ENCODE measurements around the gene NKAIN2. TPM values are rescaled to one million over a fixed set of nuclear protein-coding genes. Genes with fewer than 3 reads are reported as not detected.

NKAIN2 gene
- total RNA-seq, 1 donor from 2014 or later = 0.20 TPM

DNA sequence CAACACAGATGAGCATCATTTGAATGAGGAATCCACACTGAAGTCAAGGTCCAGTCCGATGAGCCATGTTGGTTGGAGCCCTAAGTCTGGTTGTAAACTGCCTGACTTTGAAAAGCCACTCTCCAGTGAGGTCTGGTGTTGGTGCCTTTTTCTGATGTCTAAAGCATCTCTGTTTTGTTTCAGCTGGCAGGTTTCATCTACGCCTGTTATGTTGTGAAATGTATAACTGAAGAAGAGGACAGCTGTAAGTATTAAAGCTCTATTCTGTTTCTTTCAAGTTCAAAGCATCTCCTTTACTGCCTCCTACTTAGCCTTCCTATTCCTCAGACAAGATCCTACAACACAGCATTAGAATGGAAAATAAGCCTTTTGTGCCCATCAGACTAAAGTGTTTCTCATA is 987.5 kb downstream of the NKAIN2 start:
- DNase-seq = no peak
- no peak for ATAC-seq
- intact Hi-C loops (cut with micrococcal nuclease) = no loop called here

GRCh38 chr6:124792386-124792785 is 988.7 kb downstream of the NKAIN2 start:
- intact Hi-C loops (cut with micrococcal nuclease) = no loop called here
- DNase-seq (no peak), ATAC-seq (no peak)

DNA sequence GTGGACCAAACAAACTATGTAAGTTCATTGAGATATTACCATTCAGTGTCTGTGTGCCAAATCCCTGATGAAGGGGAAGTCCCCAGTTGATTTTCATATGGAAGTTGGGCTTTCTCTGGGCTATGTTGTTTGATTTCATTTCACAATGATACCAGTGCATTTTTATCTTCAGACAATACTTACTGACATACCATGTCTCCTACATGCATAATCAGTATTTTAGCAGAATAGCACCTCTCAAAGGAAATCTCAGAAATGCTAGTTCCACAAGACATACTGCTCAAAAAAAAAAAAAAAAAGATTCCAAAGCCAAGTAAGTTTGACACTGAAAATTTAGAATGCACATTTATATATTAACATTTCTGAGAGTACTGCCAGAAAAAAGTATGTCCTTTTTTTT is 989.7 kb downstream of the NKAIN2 start:
- ATAC-seq = no peak
- DNase-seq = no peak
- intact Hi-C loops (cut with micrococcal nuclease) = no loop called here

- intact Hi-C loops (cut with micrococcal nuclease) = no loop called here
- peak; percentile 93 for ATAC-seq
- peak; percentile 52 for DNase-seq
Observed at GRCh38 chr6:124795643-124796463, 992.2 kb downstream of the NKAIN2 start.

DNA sequence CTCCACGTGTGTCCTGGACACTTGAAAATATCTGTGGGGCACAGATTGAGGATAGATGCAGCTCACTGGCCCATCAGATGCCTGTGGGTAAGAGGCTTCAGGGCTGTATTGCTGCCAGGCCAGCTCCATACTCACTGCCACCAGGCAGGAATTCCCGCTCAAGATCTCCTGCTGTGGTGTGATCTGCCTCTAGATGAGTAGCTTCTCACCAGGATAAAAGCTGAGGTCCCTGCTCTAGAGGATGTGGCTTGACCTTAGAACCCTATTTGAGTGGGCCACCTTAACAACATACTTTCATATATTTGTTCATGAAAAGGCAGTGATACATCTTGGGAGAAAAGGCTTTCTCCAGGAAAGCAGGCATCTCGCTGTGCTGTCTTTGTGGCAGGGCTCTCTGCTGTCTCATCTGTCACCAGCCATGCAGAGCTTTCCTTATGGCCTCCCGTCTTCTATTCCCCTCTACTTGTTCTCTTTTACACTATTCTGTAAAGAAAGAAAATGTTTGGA is 992.9 kb downstream of the NKAIN2 start:
- ATAC-seq = no peak
- intact Hi-C loops (cut with micrococcal nuclease) = no loop called here
- DNase-seq = no peak

- DNase-seq = no peak
- no peak for ATAC-seq
Observed at GRCh38 chr6:124797224-124797623, 993.6 kb downstream of the NKAIN2 start.

DNA sequence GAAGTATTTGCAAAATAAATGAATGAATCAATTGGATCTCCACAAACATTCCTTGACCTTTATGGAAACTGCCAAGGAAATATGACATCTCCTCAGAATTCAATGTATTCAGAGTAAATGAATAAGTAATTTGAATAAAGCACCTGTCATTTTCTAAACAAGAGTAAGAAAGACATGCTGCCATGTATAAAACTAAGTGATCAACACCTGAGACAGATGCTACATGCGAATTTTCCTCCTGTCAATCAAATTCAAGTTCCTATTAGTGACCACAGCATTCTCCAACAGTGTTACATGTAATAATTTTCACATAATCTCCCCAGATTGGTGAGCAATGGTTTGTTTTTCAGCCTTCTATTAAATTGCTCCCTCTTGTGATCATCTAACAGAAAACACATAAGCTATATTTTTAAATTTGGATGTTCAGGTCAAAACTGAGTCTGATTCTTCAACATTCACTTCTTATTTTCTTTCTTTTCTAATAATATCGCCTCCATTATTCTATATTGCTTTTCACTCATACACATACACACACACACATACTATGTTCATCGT is 995.4 kb downstream of the NKAIN2 start:
- ATAC-seq (no peak), DNase-seq (no peak)
- intact Hi-C loops (cut with micrococcal nuclease) = no loop called here

More at GRCh38 chr6:124797224-124797623, 993.6 kb downstream of the NKAIN2 start:
- intact Hi-C loops (cut with micrococcal nuclease) = no loop called here

- intact Hi-C loops (cut with micrococcal nuclease) = no loop called here
- no peak for ATAC-seq
- no peak for DNase-seq
Observed at GRCh38 chr6:124799638-124800037, 996.0 kb downstream of the NKAIN2 start.

- intact Hi-C loops (cut with micrococcal nuclease) = no loop called here
- DNase-seq = no peak
Observed at GRCh38 chr6:124800222-124800621, 996.6 kb downstream of the NKAIN2 start.

DNA sequence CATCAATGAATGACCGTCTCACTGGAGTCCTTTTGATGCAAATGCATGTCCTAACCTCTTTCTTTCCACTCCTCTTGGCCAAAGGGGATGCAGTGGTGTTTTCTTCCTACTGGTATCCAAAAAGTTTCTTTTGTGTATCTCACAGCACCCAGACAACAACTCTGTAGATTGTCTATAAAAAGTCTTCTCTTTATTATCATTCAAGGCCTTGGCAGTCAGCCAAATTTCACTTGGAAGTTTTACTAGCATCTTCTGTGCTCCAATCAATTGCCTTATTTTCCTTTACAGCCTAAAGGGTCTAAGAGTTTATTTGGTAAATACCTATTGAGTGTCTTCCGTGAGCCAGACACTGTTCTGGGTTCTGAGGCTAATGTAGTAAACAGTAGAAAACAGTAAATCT is 1008.4 kb downstream of the NKAIN2 start:
- no peak for DNase-seq
- no peak for ATAC-seq
- intact Hi-C loops (cut with micrococcal nuclease) = no loop called here

More at GRCh38 chr6:124800222-124800621, 996.6 kb downstream of the NKAIN2 start:
- no peak for ATAC-seq

DNA sequence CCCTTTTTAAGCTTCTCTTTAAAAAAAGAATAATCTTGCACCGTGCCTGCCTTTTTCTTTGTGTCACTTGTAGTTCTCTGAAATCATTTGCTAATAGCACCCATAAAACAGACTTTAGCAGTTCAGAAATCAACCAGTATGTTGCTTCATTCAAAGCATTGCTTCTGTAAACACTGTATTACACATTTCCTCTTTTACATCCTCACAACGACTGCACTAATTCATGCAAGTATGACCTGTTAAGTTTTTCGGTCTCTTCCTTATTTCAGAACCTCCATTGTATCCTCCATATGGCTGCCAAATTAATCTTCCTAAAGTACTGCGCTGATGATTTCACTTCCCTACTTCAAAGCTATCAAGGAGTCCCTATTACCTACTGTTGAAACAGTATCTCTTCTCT is 1015.7 kb downstream of the NKAIN2 start:
- intact Hi-C loops (cut with micrococcal nuclease) = no loop called here
- ATAC-seq = no peak

GRCh38 chr6:124822204-124822613 is 1018.5 kb downstream of the NKAIN2 start:
- DNase-seq (no peak), ATAC-seq (no peak)
- intact Hi-C loops (cut with micrococcal nuclease) = no loop called here

More for the DNA sequence above, 1015.7 kb downstream of the NKAIN2 start:
- DNase-seq = no peak

DNA sequence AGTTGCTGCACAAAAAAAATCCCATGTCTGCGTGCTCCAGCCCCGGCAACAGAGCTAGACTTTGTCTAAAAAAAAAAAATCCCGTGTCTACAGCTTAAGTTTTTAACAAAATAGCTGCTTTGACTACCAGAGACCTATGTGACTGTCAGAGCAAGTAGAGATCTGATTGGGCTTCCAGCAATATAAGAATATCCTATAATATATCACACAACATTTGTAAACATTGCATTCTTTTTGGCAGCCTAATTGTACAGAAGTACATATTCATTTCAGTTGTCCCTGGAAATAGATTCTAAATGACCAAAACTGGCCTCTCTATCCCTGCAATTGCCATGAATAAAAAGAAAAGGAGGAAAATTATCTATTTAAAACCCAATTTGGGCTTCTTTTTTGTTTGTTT is 1019.1 kb downstream of the NKAIN2 start:
- DNase-seq (no peak), ATAC-seq (no peak)
- intact Hi-C loops (cut with micrococcal nuclease) = no loop called here

GRCh38 chr6:124823240-124824111 is 1019.8 kb downstream of the NKAIN2 start:
- ATAC-seq = no peak
- no peak for DNase-seq
- intact Hi-C loops (cut with micrococcal nuclease) = no loop called here

DNA sequence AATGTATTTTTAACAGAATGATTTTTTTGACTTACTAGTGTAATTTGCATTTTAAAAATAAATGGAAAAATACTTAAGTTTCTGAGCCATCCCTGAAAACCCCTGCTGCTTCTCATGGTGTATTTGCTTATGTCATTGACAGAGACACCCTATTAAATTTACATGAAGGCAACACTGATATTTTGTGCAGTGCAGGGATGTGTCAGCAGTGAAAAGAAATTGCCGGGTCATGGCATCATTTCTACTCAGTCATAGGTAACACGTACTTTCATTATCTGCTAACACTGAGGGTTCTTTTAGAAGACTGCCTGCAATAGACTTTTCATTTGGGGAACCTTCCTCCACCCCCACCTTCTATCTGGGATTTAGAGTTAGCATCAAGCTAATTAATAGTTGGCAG is 1021.9 kb downstream of the NKAIN2 start:
- ATAC-seq = no peak
- no peak for DNase-seq
- intact Hi-C loops (cut with micrococcal nuclease) = no loop called here

- ATAC-seq (no peak), DNase-seq (no peak)
- intact Hi-C loops (cut with micrococcal nuclease) = no loop called here
Observed at GRCh38 chr6:124829822-124830221, 1026.2 kb downstream of the NKAIN2 start.

GRCh38 chr6:124830506-124830905 is 1026.8 kb downstream of the NKAIN2 start:
- intact Hi-C loops (cut with micrococcal nuclease) = no loop called here
- ATAC-seq = no peak

GRCh38 chr6:124854338-124854922 is 1050.8 kb downstream of the NKAIN2 start:
- ATAC-seq (no peak), DNase-seq (no peak)
- intact Hi-C loops (cut with micrococcal nuclease) = no loop called here

More at GRCh38 chr6:124830506-124830905, 1026.8 kb downstream of the NKAIN2 start:
- no peak for DNase-seq

DNA sequence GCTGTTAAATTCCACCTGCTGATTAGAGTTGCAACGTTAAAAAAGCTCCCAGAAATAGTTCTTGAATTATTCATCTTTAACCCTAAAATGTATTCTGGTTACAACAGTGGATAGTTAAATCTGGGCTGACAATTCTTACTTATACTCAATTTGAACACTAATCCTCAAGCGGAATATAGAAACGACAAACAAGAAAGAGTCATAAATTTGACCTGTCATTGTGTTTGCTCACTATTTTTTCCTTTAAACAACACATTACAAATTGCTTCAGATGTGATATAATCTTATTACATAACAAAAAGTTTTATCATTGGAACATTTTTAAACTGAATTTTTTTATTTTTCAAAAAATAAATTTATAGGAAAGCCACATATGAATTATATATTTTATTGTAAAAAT is 1054.1 kb downstream of the NKAIN2 start:
- ATAC-seq (no peak), DNase-seq (no peak)
- intact Hi-C loops (cut with micrococcal nuclease) = no loop called here

All from left ventricle myocardium superior (tissue), 1 donor.